CD4-positive, alpha-beta T cell treated with Interleukin-10 for 1 hour (primary cell): ENCODE data around the gene ZNF212.

Source experiments
- DNase-seq: peaks from one replicate; pipeline ENCODE4 v3.0.0-alpha.2; 2020

The ZNF212 gene

DNA sequence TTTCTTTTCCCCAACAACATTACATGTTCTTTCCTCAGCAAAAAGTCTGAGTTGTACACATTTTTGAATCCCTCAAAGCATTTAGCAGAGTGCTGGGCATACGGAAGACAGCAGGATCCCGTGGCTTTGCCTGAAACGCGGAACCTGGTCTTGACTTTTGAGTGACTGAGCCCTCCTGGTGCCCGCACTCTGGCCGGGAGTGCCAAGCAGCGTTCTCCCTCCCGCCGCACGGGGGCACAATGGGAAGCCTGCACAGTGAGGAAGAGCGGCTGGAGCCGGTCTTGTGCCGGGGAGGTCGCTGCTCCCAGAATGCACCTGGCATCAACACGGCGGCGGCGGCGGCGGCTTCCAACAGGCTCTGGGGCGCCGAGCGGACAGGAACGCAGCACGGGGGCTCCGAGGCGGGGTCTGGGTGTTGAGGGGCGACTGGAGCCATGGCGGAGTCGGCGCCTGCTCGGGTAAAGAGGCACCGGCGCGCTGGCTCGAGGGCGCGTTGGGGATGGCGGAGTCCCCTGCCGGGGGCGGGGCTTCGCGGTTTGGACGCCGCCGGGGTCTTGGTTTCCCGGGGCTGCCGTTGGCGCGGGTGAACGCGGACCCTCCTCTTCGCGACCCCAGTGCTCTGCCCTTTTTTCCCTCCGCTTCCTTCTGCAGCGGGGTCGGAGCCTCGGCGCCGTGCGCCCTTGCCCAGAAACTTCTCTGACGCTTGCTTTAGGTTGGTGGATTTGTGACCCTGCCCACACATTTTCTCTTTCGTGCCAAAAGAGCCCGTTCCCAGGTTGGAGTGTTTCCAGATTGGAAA is at the start of gene ZNF212:
Gene ZNF212 (plus strand): TSS at position 307 of the 799 bp plus-strand sequence. CDS start 128 bp downstream, at position 435.
- DNase-seq, result peak; percentile 89

DNA sequence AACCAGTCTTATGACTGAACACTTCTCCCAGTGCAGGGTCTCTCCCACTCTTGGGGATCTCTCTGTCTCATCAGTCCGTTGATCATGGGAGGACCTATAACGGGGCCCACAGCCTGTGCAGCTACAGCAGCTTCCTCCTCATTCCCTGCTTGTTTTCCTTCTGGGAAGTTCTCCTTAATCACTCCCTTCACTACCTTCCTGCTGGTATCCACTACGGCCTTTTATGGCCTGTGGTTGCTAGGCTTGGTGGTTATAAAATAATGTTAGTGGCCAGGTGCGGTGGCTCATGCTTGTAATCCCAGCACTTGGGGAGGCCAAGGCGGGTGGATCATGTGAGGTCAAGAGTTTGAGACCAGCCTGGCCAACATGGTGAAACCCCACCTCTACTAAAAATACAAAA is 47.6 kb upstream of the ZNF212 start:
- DNase-seq, result no peak

GRCh38 chr7:149194799-149195179 is 44.7 kb upstream of the ZNF212 start:
- no peak for DNase-seq

DNA sequence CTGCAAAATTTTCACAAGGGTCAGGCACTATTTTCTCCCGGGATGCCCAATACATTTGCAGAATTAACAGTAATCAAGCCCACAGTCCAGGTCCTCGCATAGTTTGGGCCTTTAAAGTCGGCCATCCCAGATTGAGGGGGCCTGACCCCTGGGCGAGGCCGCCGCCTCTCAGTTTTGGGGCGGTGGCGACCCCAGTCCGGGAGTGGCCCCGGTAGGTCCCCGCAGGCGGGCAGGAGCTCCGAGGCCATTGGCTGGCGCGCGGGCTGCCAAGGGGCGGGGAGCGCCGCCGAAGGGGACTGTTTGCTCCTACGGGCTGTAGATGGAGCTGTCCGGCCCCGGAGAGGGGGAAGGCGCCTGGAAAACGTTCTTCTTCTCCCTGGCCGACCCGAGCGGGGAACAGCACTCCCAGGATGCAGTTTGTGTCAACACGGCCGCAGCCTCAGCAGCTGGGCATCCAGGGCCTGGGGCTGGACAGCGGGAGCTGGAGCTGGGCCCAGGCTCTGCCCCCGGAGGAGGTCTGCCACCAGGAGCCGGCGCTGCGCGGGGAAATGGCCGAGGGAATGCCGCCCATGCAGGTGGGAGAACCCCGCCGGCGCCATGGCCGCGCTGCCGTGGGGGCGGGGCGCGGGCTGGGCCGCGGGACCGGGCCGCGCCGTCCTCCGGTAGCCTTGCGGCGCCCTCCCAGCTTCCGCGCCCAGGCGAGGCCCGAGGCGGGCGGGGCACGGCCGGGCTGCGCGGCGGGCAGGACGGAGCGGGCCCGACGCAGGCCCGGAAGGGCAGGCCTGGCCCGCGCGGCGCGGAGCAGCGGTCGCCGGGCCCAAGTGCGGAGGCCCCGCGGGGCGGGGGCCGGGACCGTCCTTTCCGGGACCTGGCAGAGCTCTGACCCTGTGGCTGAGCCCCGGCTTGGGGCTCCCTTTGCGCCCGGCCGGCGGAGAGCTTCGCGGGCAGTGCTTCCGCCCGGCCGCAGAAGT is 44.0 kb upstream of the ZNF212 start, which contains the start of gene ZNF282:
Gene ZNF282 (plus strand): TSS at position 367 of the 971 bp plus-strand sequence. CDS start 44 bp downstream, at position 411.
- DNase-seq, result peak; percentile 67

- DNase-seq, result no peak
Observed at GRCh38 chr7:149196151-149196704, 43.2 kb upstream of the ZNF212 start.

- no peak for DNase-seq
Observed at GRCh38 chr7:149196705-149197171, 42.7 kb upstream of the ZNF212 start.

- no peak for DNase-seq
Observed at GRCh38 chr7:149197675-149198074, 41.8 kb upstream of the ZNF212 start.

DNA sequence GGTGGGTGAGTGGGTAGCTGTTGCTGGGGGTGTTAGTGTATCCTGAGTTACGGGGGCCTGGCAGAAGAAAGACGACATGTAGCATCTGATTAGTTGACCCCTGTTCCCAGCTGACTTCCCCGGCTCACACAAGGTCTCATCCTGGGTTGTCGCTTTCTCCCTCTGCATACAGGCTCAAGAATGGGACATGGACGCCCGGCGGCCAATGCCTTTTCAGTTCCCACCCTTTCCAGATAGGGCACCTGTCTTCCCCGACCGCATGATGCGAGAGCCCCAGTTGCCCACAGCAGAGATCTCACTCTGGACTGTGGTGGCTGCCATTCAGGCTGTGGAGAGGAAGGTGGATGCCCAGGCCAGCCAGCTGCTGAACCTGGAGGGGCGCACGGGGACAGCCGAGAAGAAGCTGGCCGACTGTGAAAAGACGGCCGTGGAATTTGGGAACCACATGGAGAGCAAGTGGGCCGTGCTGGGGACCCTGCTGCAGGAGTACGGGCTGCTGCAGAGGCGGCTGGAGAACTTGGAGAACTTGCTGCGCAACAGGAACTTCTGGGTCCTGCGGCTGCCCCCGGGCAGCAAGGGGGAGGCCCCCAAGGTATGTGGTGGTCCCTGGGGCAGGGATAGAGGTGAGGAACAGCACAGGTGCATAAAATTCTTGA is 41.2 kb upstream of the ZNF212 start:
- DNase-seq, result no peak

DNA sequence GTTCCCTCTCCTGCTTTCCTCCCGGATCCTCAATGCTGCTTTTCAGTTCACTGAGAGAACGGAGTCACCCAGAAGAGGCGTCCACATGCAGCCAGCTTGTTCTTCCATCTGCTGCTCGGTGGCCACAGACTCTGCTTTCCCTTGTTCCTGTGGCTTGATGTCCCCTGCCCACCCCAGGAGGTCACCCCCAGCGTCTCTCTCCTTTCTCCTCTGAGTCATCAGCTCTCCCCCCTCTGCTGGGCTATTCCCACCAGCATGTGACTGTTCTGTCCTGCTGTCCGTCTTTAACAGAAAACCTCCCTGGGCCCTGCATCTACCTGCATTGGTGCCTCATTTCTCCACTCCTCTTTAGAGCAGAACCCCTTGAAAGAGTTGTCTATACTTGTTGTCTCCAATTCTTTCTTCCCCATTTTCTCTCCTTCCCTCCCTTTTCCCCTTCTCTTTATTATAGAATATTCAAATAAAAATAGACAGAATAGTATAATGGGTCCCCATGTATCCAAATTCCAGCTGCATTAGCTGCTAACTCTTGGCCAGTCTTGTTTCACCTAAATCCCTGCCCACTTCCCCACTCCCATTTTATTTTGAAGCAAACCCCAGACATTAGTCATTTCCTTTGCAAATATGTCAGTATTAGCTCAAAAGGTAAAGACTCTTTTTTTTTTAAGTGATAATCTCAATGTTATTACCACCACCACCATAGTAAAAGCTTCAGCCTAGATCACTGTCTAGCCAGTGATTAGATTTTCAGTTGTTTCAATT is 40.0 kb upstream of the ZNF212 start:
- no peak for DNase-seq

GRCh38 chr7:149202831-149203231 is 36.6 kb upstream of the ZNF212 start:
- DNase-seq, result no peak

- no peak for DNase-seq
Observed at GRCh38 chr7:149205690-149206381, 33.6 kb upstream of the ZNF212 start.

DNA sequence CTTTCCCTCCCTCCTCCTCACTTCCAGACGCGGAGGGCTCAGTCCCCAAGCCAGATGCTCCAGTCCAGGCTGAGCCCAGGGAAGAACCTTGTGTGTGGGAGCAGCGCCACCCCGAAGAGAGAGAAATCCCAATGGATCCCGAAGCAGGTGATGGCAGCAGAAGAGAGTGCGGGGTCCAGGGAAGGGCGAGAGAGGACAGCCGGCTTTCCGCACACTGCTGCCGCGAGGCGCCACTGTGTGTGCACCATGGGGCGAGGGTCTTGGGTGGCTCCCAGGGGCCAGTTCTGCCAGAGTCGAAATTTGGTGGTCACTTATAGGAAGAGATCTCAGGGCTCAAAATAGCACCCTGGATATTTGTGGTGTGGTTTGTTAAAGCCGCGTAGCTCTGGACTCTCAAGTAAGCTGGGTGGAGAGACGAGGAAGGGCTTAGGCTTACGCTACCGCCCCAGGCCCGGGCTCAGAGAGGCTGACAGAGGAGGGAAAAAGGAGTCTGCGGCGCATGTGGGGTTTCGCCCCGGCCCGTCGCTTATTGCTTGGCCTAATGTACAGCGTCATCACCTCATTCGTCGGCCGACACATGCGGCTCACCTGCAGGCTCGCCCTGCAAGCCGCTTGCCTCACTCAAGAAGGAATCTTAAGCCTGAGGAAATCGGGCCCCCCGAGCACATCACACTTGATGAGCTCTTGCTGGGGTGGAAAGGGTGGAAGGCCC is 32.0 kb upstream of the ZNF212 start:
- DNase-seq, result no peak

- peak; percentile 65 for DNase-seq
Observed at GRCh38 chr7:149209518-149210269, 29.8 kb upstream of the ZNF212 start.

- no peak for DNase-seq
Observed at GRCh38 chr7:149210551-149210950, 28.9 kb upstream of the ZNF212 start.

DNA sequence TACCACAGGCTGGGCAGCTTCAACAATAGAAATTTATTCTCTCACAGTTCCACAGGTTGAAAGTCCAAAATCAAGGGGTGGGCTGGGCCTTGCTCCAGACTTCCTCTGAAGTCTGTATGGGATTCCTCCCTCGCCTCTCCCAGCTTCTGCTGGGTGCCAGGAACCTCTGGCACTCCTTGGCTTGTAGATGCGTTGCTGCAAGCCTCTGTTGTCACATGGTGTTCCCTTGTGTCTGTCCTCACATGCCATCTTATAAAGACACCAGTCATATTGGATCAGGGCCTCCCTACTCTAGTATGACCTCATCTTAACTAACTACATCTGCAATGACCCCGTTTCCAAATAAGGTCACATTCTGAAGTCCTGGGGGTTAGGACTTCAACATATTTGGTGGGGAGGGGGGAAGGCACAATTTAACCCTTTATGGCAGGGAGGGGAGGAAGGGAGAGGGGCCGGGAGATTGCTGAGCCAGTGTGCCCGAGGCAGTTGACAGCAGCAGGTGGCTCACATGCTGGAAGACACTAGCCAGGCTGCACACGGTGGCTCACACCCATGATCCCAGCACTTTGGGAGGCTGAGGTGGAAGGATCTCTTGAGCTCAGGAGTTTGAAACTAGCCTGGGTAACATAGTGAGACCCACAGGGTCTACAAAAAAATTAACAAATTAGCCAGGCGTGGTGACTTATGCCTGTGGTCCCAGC is 25.3 kb upstream of the ZNF212 start:
- DNase-seq, result no peak

DNA sequence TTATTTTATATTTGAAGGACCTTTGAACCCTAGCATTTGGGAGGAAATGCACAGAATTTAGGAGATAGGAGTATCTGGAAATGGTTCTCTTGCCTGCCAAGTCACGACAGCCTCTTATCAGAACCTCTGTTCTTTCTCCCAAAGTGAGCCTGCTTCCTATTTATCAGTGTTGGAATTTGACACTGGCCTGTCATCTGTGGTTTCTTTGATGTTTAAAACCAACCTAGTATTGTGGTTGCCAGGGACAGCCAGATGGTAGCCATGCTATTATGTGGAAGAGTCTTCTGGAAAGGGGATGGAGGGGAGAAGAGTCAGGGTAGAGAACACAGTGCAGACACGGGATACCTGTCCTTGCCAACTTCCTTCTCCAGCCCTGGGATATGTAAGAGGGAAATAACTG is 23.0 kb upstream of the ZNF212 start:
- DNase-seq, result no peak

- no peak for DNase-seq
Observed at GRCh38 chr7:149217570-149217969, 21.9 kb upstream of the ZNF212 start.

- DNase-seq, result no peak
Observed at GRCh38 chr7:149218469-149219420, 20.7 kb upstream of the ZNF212 start.
